GM10847 (cell line): ENCODE results near the gene TSKU.

Source experiments
- POLR2A ChIP-seq: IDR thresholded peaks from 2 replicates; pipeline ENCODE4 v1.6.1; 2011; ENCODE audit not compliant: insufficient read length; ENCODE audit errors: extremely low read depth

TSKU gene, protein sequence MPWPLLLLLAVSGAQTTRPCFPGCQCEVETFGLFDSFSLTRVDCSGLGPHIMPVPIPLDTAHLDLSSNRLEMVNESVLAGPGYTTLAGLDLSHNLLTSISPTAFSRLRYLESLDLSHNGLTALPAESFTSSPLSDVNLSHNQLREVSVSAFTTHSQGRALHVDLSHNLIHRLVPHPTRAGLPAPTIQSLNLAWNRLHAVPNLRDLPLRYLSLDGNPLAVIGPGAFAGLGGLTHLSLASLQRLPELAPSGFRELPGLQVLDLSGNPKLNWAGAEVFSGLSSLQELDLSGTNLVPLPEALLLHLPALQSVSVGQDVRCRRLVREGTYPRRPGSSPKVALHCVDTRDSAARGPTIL

DNA sequence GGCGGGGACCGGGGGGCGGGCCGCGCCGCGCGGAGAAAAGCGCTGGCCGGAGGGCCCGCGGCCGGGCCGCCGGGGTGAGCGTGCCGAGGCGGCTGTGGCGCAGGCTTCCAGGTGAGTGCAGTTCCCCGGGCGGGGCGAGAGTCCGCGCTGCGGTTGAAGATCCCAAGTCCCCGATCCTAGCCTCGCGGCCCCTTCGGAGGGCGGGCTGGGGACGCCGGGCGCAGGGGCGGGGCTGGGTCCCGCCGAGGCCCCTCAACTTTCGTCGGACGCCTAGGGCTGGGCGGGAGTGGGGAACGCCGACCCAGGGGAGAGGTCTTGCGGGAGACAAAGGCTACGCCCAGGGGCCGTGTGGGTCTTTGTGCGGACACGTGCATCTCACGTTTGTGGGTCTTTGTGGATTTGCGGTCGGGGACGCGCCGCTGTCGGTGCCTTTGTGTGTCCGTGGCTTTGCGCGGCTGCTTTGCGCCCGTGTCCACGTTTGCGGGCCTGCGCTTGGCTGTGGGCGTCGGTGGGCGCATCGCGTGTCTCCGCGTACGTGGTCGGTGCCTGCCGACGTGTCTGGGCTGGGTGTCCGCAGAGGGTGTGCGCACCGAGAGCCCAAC lies at the start of gene TSKU:
TSKU (plus strand) TSS at position 63 of the 602 bp plus-strand sequence. CDS start 12,261 bp downstream, outside the sequence.
- TF ChIP-seq POLR2A = no peak

DNA sequence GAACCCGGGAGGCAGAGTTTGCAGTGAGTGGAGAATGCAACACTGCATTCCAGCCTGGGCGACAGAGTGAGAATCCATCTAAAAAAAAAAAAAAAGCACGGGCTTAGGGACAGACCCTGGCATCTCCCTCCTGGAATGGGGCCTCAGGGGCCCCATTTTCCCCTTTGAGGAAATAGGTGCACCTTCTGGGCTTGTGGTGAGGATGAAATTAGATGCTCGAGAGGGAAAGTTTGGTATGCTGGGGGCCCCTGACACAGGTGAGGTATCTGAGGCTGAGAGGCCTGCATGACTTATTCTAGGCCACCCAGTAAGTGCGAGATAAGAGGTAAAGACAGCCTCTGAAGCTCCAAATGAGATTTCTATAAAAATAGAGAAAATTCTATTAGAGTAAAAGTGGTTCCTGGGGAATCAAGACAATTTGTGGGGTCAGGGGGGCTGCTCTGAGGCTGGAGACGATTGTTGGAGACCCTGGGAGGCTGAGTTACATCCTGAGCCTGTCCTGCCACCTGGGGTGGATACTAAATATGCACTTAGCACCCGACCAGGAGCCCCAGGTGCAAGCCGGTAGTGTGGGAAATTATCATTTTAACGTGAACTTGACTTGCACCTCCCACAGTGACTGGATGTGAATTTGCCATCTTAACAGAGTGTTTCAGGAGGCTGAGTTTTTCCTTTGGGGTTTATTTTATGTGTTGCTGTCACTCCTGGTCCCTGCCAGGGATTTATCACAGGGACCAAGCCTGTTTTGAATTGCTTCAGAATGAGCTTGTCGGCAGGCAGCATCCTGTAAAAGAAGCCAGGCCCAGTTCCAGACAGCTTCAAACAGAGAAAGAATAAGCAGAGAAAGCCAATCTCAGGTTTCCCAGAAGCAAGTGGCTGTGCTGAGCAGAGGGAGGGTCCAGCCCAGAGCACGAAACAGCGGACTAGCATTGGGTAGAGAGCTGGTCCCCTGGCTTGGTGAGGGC lies 48.4 kb upstream of the TSKU start:
- no peak for TF ChIP-seq POLR2A

DNA sequence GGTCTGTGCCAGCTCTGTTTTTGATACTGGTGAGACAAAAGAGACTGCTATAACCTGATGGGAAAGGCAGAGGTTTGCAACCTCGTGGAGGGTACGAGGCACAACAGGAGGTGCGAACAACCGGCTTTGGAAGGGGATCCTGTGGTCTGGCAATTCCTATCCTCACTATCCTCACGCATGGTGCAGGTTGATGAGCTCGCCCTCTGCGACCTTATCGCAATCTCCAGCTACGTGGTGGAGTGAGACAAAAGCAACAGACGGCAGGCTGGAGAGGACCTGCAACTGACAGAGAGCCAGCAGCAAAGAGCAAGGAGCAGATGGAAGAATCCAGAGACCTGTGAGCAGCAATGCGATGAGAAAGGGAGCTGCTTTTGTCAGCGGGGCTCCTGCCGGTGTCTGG lies 47.3 kb upstream of the TSKU start:
- no peak for TF ChIP-seq POLR2A

DNA sequence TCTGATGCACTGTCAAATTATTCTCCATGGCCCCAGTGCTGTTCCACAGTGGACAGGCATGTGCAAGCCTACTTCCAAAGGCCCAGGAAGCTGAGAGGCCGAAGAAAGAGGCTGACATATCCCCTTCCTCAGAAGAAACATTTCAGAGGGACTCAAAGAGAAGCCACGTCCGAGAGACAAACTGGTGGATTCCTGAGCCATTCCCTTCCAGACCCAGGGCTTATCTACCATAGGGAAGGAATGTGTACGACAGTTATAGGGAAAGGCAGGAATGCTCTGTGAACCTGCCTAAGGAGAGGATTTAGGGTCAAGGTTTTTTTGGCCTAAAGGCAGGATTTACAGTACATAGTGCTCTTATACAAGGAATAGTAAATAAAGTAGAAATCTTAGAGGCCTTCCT lies 46.9 kb upstream of the TSKU start:
- no peak for TF ChIP-seq POLR2A

DNA sequence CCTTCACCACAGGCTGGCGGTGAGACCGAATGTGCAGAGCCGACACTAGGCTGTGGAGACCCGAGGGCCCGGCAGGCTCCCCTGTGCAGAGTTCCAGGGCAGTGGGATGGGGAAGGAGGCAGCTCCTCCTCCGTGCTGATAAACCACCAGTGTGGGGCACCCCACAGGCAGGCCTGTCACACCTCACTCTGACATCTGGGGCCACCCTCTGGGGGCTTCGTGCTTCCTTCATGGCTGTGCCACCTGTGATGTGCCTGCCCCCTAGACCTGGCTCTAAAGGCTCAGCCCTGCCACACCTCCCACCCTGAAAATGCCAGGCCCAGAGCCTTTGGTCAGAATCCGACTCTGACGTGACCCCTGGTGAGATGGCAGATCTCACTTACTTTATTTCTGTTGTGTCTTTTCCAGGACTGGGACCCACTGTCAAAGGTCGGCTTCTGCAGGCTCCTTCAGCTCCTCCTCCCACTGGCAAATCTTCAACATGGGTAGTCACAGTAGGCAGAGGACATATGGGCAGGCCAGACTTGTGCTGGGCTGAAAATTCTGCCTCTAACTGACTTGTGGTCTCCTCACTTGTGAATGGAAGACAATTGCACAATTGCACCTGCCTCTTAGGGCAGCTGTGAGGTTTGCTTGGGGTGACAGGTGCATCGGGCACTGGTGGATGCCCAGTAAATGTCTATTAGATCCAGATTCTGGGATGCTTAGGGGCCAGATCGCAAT lies 46.2 kb upstream of the TSKU start:
- TF ChIP-seq POLR2A = no peak

DNA sequence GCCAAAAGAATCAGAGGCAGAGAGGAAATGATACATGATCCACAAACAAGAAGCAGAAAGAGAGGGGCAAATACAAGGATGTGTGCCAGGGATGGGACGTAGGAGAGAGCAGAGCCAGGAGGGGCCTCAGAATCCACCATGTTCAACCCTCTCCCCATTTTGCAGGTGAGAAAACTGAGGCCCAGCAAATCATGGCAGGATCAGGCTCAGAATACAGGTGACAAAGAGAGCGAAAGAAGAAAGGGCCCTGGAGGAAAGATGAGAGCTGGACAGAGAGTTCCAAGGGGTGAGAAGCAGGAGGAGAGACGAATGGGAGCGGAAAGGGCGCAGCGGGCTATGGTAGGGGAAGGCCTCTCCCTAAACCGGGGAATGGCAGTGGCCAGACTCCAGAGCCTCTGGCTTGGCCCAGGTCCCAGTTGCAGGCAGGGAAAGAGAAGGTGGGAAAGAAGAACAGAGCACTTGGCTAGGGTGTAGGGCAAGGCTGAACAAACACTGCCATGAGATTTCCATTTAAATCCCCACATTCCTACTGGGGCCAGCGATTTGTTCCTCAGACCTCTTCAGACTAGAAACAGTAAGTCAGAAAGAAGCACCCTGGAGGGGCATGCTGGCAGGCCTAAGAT lies 44.4 kb upstream of the TSKU start:
- TF ChIP-seq POLR2A = no peak

DNA sequence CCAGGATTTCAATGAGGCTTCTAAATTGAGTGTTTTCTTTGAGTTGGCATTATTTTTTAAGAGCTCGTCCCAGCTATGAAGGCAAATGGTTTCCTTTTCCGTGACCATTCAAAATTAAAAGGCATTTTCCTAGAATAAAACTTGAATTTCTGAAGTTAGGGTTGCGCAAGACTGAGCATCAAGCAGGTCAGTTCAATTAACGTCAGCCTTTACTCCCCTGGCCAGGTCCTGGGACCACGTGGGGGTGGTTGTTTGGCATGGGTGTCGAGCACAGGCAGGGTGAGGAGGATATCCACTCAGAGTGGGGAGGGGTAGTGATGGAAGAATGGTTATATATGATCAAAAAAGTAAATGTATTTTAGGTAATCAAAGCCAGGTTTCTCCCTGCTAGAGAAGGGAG lies 43.4 kb upstream of the TSKU start:
- no peak for TF ChIP-seq POLR2A

DNA sequence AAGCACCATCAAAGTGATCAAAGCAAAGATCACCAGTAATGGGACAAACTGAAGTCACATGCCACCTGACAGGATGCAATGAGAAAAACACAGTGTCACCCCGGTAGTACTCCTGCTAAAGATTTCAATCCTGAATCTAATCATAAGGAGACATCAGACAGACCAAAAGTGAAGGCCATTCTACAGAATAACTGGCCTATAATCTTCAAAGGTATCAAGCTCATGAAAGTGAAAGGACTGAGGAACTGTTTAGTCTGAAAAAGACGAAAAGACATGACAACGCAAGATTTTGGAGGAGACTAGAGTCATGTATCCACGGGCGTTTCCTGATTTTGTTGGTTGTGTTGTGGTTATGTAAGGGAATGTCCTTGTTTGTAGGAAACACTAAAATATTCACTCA lies 42.4 kb upstream of the TSKU start:
- no peak for TF ChIP-seq POLR2A

DNA sequence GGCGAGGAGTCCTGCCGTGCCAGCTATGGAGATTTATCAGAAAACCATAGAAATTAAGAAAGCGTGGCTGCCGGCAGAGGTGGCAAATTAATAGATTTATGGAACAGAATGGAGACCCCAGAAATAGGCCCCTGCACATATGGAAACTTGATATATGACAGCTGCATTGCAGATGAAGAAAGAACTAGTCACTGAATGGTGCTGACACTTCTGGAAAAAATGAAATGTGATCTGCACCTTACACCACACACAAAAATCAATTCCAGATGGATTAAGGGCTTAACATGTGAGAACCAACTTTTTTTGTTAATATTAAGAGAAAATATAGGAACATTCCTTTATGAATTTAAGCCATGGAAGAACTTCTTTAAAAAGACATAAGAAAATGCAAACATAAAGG lies 40.3 kb upstream of the TSKU start:
- no peak for TF ChIP-seq POLR2A

DNA sequence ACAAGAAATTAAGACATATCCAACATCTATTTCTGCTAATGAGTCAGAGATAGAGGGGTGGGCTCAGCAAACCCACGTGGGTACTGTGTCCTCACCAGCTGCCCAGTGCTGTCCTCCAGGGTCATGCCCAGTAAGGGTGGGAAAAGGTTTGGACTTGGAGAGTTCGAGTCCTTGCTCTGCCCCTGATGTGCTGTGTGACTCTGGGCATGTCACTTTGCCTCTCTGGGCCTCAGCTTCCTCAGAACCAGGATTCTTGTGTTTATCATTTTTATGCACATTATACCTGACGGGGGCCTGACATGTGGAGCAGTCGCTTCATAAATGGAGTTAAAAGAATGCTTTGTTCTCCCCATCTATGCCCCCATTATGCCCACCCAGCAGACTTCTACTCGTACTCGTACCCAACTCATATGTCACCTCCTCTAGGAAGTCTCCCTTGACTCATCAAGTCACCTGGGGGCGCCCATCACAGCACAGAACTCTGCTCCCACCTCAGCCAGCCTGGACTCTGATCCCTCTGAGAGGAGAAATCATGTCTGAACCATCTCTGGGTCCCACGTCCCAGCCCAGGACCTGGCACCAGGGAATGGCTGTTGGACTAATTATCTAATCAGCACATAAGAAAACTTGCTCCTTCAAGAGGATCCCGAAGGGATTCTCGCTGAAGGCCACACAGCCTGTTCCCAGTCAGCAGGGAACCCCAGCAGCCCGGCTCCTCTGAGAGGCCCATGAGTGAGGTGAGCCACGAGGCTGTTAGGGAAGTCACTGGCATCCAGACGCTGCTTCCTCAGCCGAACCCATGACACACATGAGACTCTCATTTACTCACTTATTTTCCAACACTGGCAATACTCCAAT lies 38.7 kb upstream of the TSKU start:
- TF ChIP-seq POLR2A = no peak

DNA sequence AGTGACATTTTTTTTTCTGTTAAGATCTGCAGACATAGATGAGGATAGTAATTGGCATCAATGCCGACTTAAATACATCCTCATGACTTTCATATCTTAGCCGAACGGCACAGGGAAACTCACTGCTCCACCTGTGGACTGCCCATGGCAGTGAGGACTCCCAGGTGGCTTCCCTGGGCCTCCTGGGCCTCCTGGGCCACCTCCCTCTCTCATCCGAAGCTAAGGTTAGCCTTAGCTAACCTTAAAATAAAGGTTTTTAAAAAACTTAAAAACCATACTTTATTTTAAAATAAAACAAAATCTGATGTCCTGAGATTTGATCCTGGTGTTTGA lies 38.1 kb upstream of the TSKU start:
- no peak for TF ChIP-seq POLR2A

DNA sequence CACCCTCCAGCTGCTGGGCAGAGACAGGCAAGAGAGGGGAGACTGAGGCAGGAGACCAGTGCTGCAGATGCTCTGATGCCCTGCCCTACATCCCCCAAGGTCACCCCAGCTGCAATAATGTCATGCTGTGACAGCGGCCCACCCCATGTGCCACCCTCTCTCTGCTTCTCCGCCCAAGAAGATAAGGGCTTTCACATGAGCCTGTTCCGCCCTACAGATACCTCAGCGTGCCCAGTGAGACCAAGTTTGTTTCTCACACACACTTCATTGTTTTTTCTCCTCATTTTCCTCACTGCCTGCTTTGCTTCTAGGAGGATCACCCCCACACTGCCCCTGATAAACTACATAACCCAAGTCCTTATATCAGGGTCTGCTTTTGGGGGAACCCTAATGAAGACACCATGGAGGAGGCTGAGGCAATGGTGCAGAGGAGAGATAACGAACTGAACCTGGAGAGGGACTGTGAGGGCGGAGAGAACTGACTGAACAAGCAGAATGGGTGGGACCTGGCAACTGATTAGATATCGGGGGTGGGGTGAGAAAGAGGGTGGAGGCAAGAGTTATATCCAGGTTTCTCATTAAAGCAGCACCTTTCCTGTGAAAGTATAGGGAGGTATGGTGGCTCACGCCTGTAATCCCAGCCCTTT lies 37.5 kb upstream of the TSKU start:
- TF ChIP-seq POLR2A = no peak

DNA sequence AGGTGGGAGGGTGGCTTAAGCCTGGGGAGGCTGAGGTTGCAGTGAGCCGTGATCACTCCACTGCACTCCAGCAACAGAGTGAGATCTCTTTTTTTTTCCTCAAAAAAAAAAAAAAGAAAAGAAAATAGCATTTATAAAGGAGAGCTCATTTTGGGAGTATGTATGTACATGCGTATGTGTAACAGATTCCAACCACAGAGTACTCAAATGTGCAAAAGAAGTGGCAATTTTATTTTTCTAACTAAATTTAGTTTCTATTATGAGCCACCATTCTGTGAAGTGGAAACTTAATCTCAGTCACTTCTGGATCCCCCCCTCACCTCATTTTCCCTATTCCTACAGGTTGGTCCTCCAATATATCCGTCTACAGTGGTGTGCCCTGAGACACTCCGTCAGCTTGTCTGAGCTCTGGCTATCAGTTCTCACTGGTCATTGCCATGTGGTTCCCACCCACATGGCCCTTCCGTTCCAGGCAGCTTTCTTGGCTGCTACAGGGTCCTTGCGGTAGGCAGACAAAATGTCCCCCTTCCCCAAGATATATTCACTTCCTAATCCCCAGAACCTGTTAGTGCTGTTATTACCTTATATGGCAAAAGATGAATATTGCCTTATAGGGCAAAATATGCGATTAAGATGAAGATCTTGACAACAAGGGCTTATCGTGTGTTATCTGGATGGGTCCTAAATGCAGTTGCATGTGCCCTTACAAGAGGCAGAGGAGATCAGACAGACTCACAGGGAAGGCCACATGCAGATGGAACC lies 35.8 kb upstream of the TSKU start:
- TF ChIP-seq POLR2A = no peak
